Trophoblast cell (in vitro differentiated cells and primary cell): Measurements from ENCODE around the gene CHAT.

ENCODE experiments used
- DNase-seq, 2 donors: peaks; one replicate each; pipeline ENCODE4 v3.0.0-alpha.2; 2016
- H2AFZ ChIP-seq: 2 replicates; pipeline ENCODE4 v1.6.1; 2013; ENCODE audit warnings: low read length, moderate library complexity, mild to moderate bottlenecking; ENCODE audit not compliant: insufficient read depth, poor library complexity
- H2AK5ac ChIP-seq: 2 replicates; pipeline ENCODE4 v1.6.1; 2013; ENCODE audit warnings: mild to moderate bottlenecking, low read length
- H2BK120ac ChIP-seq: 2 replicates; pipeline ENCODE4 v1.6.1; 2013; ENCODE audit warnings: low read length, mild to moderate bottlenecking, moderate library complexity; ENCODE audit not compliant: insufficient read depth, poor library complexity
- H2BK12ac ChIP-seq: 2 replicates; pipeline ENCODE4 v1.6.1; 2013; ENCODE audit warnings: mild to moderate bottlenecking, low read length, moderate library complexity
- H2BK5ac ChIP-seq: 2 replicates; pipeline ENCODE4 v1.6.1; 2013; ENCODE audit warnings: low read length, low read depth, moderate library complexity, mild to moderate bottlenecking; ENCODE audit not compliant: poor library complexity
- H3K14ac ChIP-seq: 2 replicates; pipeline ENCODE4 v1.6.1; 2013; ENCODE audit warnings: mild to moderate bottlenecking, low read length
- H3K18ac ChIP-seq: 2 replicates; pipeline ENCODE4 v1.6.1; 2013; ENCODE audit warnings: mild to moderate bottlenecking, low read length
- H3K23ac ChIP-seq: 2 replicates; pipeline ENCODE4 v1.6.1; 2013; ENCODE audit warnings: low read length
- H3K27ac ChIP-seq: 2 replicates; pipeline ENCODE4 v1.5.1; 2013; ENCODE audit warnings: low read depth, mild to moderate bottlenecking, inconsistent platforms, low read length, moderate library complexity
- H3K27me3 ChIP-seq: 2 replicates; pipeline ENCODE4 v1.6.1; 2013; ENCODE audit warnings: inconsistent platforms, mild to moderate bottlenecking, low read length, moderate library complexity; ENCODE audit not compliant: insufficient read depth
- H3K36me3 ChIP-seq, 2 experiments: 1 replicate in 1 of 2; 2 replicates in 1 of 2; pipeline ENCODE4 v1.6.1; 2013; ENCODE audit warnings: low read length in 2 of 2, mild to moderate bottlenecking in 2 of 2, moderate library complexity in 1 of 2; ENCODE audit not compliant: insufficient read depth in 2 of 2, control insufficient read depth in 1 of 2
- H3K4ac ChIP-seq: 2 replicates; pipeline ENCODE4 v1.6.1; 2013; ENCODE audit warnings: low read depth, mild to moderate bottlenecking, low read length, moderate library complexity
- H3K4me1 ChIP-seq, 2 experiments: 1 replicate in 1 of 2; 2 replicates in 1 of 2; pipeline ENCODE4 v1.6.1; 2013; ENCODE audit warnings: low read length in 2 of 2, mild to moderate bottlenecking in 2 of 2, moderate library complexity in 1 of 2; ENCODE audit not compliant: insufficient read depth in 2 of 2, control insufficient read depth in 1 of 2
- H3K4me2 ChIP-seq: 2 replicates; pipeline ENCODE4 v1.6.1; 2013; ENCODE audit warnings: inconsistent platforms, mild to moderate bottlenecking, low read length, moderate library complexity
- H3K4me3 ChIP-seq: 2 replicates; pipeline ENCODE4 v1.5.1; 2013; ENCODE audit warnings: mild to moderate bottlenecking, low read depth, low read length, inconsistent platforms
- H3K79me1 ChIP-seq: one replicate; pipeline ENCODE4 v1.6.1; 2013; ENCODE audit warnings: low read length
- H3K79me2 ChIP-seq: 2 replicates; pipeline ENCODE4 v1.6.1; 2013; ENCODE audit warnings: low read length, mild to moderate bottlenecking; ENCODE audit not compliant: control insufficient read depth, insufficient read depth, poor library complexity
- H3K9ac ChIP-seq: 2 replicates; pipeline ENCODE4 v1.6.1; 2013; ENCODE audit warnings: mild to moderate bottlenecking, low read length
- H3K9me3 ChIP-seq: 2 replicates; pipeline ENCODE4 v1.6.1; 2013; ENCODE audit warnings: low read depth, mild to moderate bottlenecking, control low read depth, inconsistent platforms, low read length; ENCODE audit not compliant: insufficient read depth
- H4K12ac ChIP-seq: 2 replicates; pipeline ENCODE4 v1.6.1; 2013; ENCODE audit warnings: low read depth, mild to moderate bottlenecking, low read length, moderate library complexity
- H4K8ac ChIP-seq: 2 replicates; pipeline ENCODE4 v1.6.1; 2013; ENCODE audit warnings: low read depth, mild to moderate bottlenecking, low read length, moderate library complexity
- H4K91ac ChIP-seq: one replicate; pipeline ENCODE4 v1.6.1; 2013; ENCODE audit warnings: low read depth, mild to moderate bottlenecking, low read length, moderate library complexity
- WGBS: extraction: QIAGEN DNeasy Blood & Tissue Kit; methylation state at CpG from one replicate; pipeline ENCODE4 v1.1.7; 2013; ENCODE audit warnings: missing lambda C conversion rate; ENCODE audit not compliant: insufficient read length, insufficient coverage; ENCODE audit errors: extremely low coverage; 5-methylcytosine and 5-hydroxymethylcytosine counted together

CHAT gene

DNA sequence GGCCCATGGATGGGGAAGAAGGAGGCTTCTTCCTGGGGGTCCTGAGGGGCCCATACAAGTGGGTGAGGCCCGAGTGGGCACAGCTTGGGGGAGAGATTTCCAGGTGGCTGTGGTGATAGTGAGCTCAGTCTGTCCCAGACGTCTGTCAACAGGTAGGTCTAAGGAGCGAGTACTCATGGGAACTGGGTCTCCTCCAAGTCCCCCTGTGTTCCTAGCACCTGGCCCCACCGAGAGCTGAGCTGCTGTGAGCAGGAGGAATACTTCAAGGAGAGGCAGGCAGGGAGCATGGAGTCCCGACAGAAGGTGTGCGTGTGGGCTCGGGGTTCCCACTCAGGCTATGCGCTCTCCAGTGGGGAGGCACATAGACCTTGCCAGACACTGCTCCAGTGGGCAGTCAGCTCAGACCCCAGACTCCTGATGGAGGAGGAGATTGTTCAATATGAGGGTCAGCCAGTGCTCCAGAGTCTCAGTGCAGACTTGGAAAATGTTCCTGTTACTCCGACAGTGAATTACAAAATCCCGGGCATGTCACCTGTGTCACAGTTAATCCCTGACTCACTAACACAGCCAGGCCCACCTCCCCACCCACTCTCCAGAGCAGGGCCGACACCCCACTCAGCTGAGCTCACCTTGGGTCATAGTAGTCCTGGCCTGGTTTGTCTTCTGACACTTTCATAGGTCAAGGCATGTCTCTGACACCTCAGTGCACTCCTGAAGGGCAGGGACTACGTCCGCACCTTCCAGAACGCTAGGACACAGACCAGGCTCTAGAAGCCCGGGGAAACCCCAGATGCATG is 37.4 kb downstream of the CHAT start:
- no peak overlapping the region for H3K4ac ChIP-seq
- H4K91ac ChIP-seq, result no peak overlapping the region
- no CpG with 5 or more reads among the region's 15 CpGs for WGBS
- DNase-seq, result no peak
- no peaks in the 10 kb centered on the region for H3K36me3 ChIP-seq
- H2AFZ ChIP-seq, result no peak overlapping the region
- no peaks in the 10 kb centered on the region for H3K9me3 ChIP-seq
- no peak overlapping the region for H4K12ac ChIP-seq
- H2BK5ac ChIP-seq, result no peak overlapping the region
- no peak overlapping the region for H2AK5ac ChIP-seq
- no peak overlapping the region for H3K9ac ChIP-seq
- no peak overlapping the region for H4K8ac ChIP-seq
- H3K79me2 ChIP-seq, result no peaks in the 10 kb centered on the region
- no peak overlapping the region for H3K14ac ChIP-seq
- no peak overlapping the region for H3K23ac ChIP-seq
- no peak overlapping the region for H3K27ac ChIP-seq
- H3K4me3 ChIP-seq, result no peak overlapping the region
- H3K27me3 ChIP-seq, result no peaks in the 10 kb centered on the region
- H3K4me1 ChIP-seq, result peaks cover 0 to 2% of the 10 kb centered on the region in 2 experiments
- H3K79me1 ChIP-seq, result no peaks in the 10 kb centered on the region
- H2BK120ac ChIP-seq, result no peak overlapping the region
- no peak overlapping the region for H3K4me2 ChIP-seq
- no peak overlapping the region for H3K18ac ChIP-seq
- no peak overlapping the region for H2BK12ac ChIP-seq

DNA sequence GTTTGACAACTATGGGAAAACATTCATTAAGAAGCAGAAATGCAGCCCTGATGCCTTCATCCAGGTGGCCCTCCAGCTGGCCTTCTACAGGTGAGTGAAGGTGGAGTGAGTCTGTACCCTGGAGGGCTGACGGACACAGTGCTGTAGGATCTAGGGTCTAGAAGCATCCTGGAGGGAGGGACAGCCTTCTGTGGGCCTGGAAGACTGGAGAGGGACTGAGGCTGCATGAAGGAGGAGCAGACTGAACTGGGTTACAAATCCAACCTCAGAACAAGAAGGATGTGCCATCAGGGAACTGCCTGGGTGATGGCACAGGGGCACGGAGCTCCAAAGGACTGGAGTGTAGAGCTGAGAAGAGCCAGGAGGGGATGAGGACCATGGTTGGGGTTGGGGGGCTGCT is 38.1 kb downstream of the CHAT start:
- H3K79me2 ChIP-seq, result no peaks in the 10 kb centered on the region
- no peaks in the 10 kb centered on the region for H3K79me1 ChIP-seq
- no peak overlapping the region for H4K91ac ChIP-seq
- H3K4me3 ChIP-seq, result no peak overlapping the region
- H3K27me3 ChIP-seq, result no peaks in the 10 kb centered on the region
- WGBS, result no CpG with 5 or more reads among the region's 2 CpGs
- DNase-seq, result no peak
- H4K8ac ChIP-seq, result no peak overlapping the region
- no peaks in the 10 kb centered on the region for H3K36me3 ChIP-seq
- H3K18ac ChIP-seq, result no peak overlapping the region
- H3K4ac ChIP-seq, result no peak overlapping the region
- no peak overlapping the region for H2BK120ac ChIP-seq
- no peaks in the 10 kb centered on the region for H3K9me3 ChIP-seq
- H3K4me2 ChIP-seq, result no peak overlapping the region
- no peak overlapping the region for H2BK12ac ChIP-seq
- H2AFZ ChIP-seq, result no peak overlapping the region
- no peak overlapping the region for H3K27ac ChIP-seq
- peaks cover 0 to 2% of the 10 kb centered on the region in 2 experiments for H3K4me1 ChIP-seq
- H4K12ac ChIP-seq, result no peak overlapping the region
- no peak overlapping the region for H2AK5ac ChIP-seq
- no peak overlapping the region for H3K9ac ChIP-seq
- no peak overlapping the region for H3K23ac ChIP-seq
- no peak overlapping the region for H3K14ac ChIP-seq
- no peak overlapping the region for H2BK5ac ChIP-seq

DNA sequence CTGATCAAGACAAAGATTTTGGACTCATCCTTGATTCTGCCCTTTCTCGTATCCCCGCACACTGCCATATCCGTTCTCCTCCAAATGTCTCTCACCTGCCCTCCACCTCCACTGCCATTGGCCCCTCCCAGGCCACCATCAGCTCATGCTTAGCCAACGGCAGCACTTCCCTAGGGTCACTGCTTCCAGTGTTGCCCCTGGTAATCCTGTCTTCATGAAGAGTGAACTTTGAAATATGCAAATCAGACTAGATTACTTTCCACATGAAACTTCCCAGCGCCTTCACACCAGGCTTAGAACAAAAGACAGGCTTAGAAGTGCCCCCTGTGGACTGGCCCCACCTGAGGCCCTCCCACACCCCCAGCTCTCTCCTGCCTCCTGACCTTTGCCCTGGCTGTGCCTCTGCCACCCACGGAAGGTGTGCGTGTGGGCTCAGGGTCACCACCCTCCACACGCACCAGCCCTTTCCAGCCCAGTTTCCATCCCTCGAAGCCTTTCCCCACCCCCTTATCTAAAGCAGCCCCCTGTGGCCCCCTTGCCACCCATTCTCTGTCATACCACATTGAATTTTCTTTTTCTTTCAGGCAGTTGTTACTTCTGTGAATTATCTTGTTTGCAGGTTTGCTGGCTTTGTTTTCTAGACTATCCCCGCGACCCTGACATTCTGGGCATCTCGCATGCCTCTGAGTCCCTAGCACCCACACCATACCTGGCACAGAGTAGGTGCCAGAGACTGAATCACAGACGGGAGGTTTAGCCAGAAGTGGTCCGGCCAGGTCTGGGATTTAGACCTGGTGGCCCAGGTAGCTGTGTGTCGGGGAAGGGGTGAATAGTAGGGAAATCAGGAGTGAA is 38.8 kb downstream of the CHAT start:
- DNase-seq, result no peak
- Histone ChIP-seq H3K4me2 (no peak overlapping the region), H4K12ac (no peak overlapping the region), H2AFZ (no peak overlapping the region), H3K27me3 (no peaks in the 10 kb centered on the region), H3K23ac (no peak overlapping the region), H3K36me3 (no peaks in the 10 kb centered on the region), H3K18ac (no peak overlapping the region), H3K27ac (no peak overlapping the region), H2AK5ac (no peak overlapping the region), H3K4me1 (peaks cover 0 to 2% of the 10 kb centered on the region in 2 experiments), H2BK120ac (no peak overlapping the region), H2BK12ac (no peak overlapping the region), H4K91ac (no peak overlapping the region), H3K79me2 (no peaks in the 10 kb centered on the region), H4K8ac (no peak overlapping the region), H3K79me1 (no peaks in the 10 kb centered on the region), H3K9me3 (no peaks in the 10 kb centered on the region), H3K9ac (no peak overlapping the region), H2BK5ac (no peak overlapping the region), H3K4me3 (no peak overlapping the region), H3K4ac (no peak overlapping the region), H3K14ac (no peak overlapping the region)
- no CpG with 5 or more reads among the region's 15 CpGs for WGBS

DNA sequence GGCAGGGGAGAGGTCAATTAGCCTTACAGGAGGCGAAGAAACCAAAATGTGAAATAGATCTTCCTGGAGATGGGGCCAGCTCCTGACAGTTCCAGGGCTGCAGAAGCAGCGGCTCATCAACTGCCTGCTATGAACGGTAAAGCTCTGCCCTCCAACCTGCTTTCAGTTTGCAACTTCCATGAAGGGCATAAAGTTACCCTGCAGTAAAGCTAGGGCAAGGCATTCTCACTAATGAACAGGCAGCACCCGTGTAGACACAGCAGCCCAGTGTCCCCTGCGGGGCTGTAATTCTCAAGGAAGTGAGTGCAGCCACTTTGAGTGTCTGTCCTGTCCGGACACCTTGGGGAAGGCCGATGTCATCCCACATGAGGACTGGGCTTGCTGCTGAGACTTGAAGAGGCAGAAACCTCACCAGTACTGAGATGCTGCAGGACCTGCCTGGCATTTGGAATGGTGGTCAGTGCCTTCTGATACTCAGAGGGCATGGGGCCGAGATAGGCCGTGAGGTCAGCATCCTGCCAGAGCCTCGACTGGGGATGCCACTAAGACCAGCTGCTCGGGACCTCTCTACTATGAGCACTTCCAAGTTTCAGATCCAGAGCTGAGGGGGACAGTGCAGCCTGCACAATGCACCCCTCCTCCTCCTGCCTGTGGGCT is 39.6 kb downstream of the CHAT start:
- H4K91ac ChIP-seq, result no peak overlapping the region
- no peaks in the 10 kb centered on the region for H3K79me1 ChIP-seq
- H2AFZ ChIP-seq, result no peak overlapping the region
- no peak for DNase-seq
- H2BK120ac ChIP-seq, result no peak overlapping the region
- H3K79me2 ChIP-seq, result no peaks in the 10 kb centered on the region
- H2AK5ac ChIP-seq, result no peak overlapping the region
- H3K14ac ChIP-seq, result no peak overlapping the region
- H2BK5ac ChIP-seq, result no peak overlapping the region
- no peak overlapping the region for H2BK12ac ChIP-seq
- no peak overlapping the region for H3K27ac ChIP-seq
- H3K23ac ChIP-seq, result no peak overlapping the region
- no peak overlapping the region for H4K8ac ChIP-seq
- H3K4me3 ChIP-seq, result no peak overlapping the region
- WGBS, result no CpG with 5 or more reads among the region's 11 CpGs
- H3K18ac ChIP-seq, result no peak overlapping the region
- H4K12ac ChIP-seq, result no peak overlapping the region
- no peaks in the 10 kb centered on the region for H3K36me3 ChIP-seq
- no peak overlapping the region for H3K4me2 ChIP-seq
- no peak overlapping the region for H3K4ac ChIP-seq
- no peaks in the 10 kb centered on the region for H3K27me3 ChIP-seq
- H3K4me1 ChIP-seq, result no peaks in the 10 kb centered on the region
- no peaks in the 10 kb centered on the region for H3K9me3 ChIP-seq
- H3K9ac ChIP-seq, result no peak overlapping the region
